ES-I3 (cell line): ENCODE data around the gene STARD7.

ENCODE experiments used
- H3K36me3 ChIP-seq: 2 replicates; pipeline ENCODE4 v1.6.1; 2013; ENCODE audit warnings: mild to moderate bottlenecking, low read length, control low read depth, moderate library complexity; ENCODE audit not compliant: insufficient read depth
- H3K4me1 ChIP-seq: 2 replicates; pipeline ENCODE4 v1.6.1; 2013; ENCODE audit warnings: mild to moderate bottlenecking, control low read depth, low read length; ENCODE audit not compliant: insufficient read depth
- H3K9ac ChIP-seq: 2 replicates; pipeline ENCODE4 v1.6.1; 2013; ENCODE audit warnings: low read depth, mild to moderate bottlenecking, low read length, moderate library complexity
- H3K9me3 ChIP-seq: 2 replicates; pipeline ENCODE4 v1.6.1; 2013; ENCODE audit warnings: mild to moderate bottlenecking, low read length, moderate library complexity; ENCODE audit not compliant: control insufficient read depth, insufficient read depth

STARD7 gene

GRCh38 chr2:96157649-96158553, 50.7 kb downstream of the STARD7 start:
- no peaks in the 10 kb centered on the region for H3K36me3 ChIP-seq
- no peak overlapping the region for H3K9ac ChIP-seq
- no peaks in the 10 kb centered on the region for H3K9me3 ChIP-seq
- no peaks in the 10 kb centered on the region for H3K4me1 ChIP-seq

DNA sequence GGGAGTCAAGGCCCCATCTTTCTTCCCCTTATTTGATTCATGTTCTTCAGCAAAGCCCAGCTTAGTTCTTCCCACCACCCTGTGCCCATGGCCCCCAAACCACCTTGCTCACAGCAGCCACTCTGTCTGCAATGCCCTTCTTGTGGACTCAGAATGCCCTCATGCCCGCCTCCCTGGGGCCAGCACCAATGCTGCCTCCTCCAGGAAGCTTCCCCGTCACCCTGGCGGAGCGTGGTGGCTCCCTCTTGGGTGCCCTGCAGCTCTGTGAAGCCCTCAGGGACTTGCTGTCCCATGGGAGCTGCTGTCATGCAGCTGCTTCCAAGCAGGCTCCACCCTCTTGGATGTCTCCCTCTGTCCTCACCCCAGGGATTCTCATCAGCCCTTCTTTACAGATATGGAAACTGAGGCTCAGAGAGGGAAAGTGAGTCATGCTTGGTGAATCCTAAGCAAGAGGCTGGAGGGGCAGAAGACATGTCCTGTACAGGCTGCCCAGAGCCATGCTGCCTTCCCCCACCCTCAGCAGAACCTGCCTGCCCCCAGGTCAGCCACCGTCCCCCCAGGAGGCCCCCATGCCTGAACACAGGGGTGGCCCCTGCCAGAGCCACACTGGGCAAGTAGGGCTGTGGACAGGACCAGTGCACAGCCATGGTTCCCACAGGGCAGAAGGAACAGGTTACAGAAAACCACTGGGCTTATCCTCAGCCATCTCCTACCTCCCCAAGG, 51.5 kb downstream of the STARD7 start:
- no peaks in the 10 kb centered on the region for H3K36me3 ChIP-seq
- no peak overlapping the region for H3K9ac ChIP-seq
- no peaks in the 10 kb centered on the region for H3K9me3 ChIP-seq
- no peaks in the 10 kb centered on the region; the same call in 1 of the 2 replicates for H3K4me1 ChIP-seq

DNA sequence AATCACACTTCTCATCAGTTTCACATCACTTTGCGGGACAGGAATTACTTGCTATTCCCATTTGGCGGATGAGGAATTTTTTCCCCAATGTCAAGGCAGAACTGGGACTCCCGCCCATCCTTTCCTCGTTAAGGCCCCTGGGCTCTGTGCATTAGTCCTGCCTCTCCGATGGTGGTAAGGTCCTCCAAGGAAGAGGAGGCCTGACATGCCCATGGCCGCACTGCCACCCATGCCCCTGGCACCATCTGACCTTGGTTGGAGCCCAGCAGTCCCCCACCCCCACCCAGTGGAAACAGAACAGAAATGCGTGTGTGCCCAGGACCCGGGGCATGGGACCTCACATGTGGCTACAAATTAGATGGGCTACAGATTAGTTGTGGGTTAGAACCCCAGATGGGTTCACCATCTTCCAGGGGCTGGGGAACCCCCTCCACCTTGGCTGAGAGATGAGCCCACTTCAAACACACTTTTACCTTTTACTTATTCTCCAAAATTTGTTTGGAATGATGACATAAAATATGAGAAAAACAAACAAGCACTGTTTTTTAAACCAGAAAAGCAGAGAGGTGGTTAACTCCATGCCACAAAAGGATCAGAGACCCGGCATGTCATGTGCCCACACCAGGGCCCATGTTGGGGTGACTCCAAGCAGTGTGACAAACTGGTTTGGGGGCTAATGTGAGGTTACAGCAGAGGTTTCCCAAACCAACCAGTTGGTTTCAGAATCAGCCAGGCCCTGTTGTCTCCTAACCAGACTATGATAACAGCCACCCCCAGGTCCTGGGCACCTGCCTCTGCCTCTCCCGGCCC, 52.4 kb downstream of the STARD7 start:
- Histone ChIP-seq H3K36me3 (no peaks in the 10 kb centered on the region), H3K4me1 (no peaks in the 10 kb centered on the region; the same call in 1 of the 2 replicates), H3K9ac (no peak overlapping the region), H3K9me3 (no peaks in the 10 kb centered on the region)

GRCh38 chr2:96154506-96155380, 53.9 kb downstream of the STARD7 start:
- H3K9me3 ChIP-seq, result no peaks in the 10 kb centered on the region
- no peaks in the 10 kb centered on the region; the same call in 1 of the 2 replicates for H3K4me1 ChIP-seq
- no peaks in the 10 kb centered on the region for H3K36me3 ChIP-seq
- H3K9ac ChIP-seq, result no peak overlapping the region

GRCh38 chr2:96153991-96154431, 54.6 kb downstream of the STARD7 start:
- H3K9ac ChIP-seq, result no peak overlapping the region
- no peaks in the 10 kb centered on the region for H3K9me3 ChIP-seq
- H3K4me1 ChIP-seq, result no peaks in the 10 kb centered on the region; the same call in 1 of the 2 replicates
- no peaks in the 10 kb centered on the region for H3K36me3 ChIP-seq

- Histone ChIP-seq H3K36me3 (no peaks in the 10 kb centered on the region), H3K9me3 (no peaks in the 10 kb centered on the region), H3K4me1 (no peaks in the 10 kb centered on the region; the same call in 1 of the 2 replicates), H3K9ac (no peak overlapping the region)
Measured at GRCh38 chr2:96153291-96153713, 55.3 kb downstream of the STARD7 start.

DNA sequence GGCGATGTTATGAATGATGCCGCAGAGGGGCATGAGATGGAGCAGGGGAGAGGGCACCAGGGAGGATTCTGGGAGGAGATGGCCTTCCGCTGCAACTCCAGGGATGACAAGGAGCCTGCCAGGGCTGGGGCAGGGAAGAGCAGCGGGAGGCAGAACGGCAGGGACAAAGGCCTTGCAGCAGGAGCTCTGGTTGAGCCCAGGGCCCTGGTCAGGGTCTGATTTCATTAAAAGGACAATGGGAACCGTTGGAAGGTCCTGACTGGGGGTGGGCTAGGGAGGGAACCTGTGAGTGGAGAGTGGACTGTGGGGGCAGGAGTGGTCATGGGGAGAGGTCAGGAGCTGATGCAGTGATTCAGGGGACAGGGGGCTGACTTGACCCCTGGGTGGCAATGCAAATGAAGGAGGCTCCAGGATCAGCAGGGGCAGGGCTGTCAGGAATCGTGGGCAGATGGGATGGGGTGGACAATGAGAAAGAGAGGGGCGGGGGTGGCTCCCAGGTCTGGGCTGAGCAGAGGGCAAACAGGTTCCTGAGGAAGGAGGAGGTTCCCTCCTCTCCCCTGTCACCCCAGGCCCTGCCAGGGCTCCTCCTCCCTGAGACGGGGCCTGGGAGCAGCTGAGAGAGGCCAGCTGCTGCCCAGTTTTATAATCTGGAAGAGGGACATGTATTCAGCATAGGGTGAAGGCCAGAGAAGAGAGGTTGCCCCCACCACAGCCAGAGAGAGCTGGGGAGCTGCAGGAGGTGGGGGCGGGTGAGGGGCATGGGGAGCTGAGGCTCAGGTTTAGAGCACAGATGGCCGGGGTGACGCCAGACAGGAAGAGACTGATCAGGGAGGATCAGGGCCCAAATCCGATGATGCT, 56.1 kb downstream of the STARD7 start:
- H3K4me1 ChIP-seq, result peaks cover 7% of the 10 kb centered on the region; the same call in 1 of the 2 replicates
- no peaks in the 10 kb centered on the region for H3K36me3 ChIP-seq
- no peaks in the 10 kb centered on the region for H3K9me3 ChIP-seq
- H3K9ac ChIP-seq, result no peak overlapping the region

GRCh38 chr2:96151595-96152303, 56.9 kb downstream of the STARD7 start:
- Histone ChIP-seq H3K4me1 (peaks cover 10% of the 10 kb centered on the region; the same call in 1 of the 2 replicates), H3K9ac (no peak overlapping the region), H3K36me3 (no peaks in the 10 kb centered on the region), H3K9me3 (no peaks in the 10 kb centered on the region)

DNA sequence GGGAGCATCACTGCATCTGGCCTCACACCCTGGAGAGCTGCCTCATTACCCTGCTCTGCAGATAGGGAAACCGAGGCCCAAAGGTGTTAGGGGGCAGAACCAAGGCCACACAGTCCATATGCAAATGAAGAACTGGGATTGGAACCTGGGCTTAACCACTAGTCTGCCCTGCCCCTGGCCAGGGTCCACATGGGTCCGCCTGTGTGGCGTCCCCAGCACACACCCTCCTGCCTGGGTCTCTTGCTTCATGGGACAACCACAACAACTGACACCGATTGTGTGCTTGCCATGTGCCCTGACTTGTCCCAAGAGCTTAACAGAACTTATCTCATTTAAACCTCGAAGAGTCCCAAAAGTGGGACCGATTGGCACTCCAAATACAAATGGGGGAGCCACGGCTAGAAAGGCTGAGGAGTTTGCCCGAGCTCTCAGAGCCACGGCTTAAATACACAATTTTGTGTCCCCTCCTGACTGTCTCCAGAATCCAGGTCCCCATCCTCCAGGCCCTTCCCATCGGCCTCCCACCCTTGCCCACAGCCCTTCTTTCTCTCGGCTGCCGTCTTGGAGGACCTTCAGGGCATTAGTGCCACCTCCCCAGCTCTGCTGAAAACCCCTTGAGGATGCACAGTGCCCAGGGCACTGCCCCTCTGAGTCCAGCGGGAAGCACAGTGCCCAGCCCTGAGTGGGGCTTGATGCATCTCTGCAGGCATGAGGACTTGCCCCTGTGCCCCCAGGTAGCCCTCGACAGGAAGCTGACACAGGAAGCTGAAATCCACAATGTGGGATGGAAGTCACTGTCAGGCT, 57.6 kb downstream of the STARD7 start:
- Histone ChIP-seq H3K9me3 (no peaks in the 10 kb centered on the region), H3K4me1 (peaks cover 18% of the 10 kb centered on the region; the same call in 1 of the 2 replicates), H3K9ac (no peak overlapping the region), H3K36me3 (no peaks in the 10 kb centered on the region)

- no peaks in the 10 kb centered on the region for H3K9me3 ChIP-seq
- H3K4me1 ChIP-seq, result peaks cover 22% of the 10 kb centered on the region; the same call in 1 of the 2 replicates
- H3K36me3 ChIP-seq, result no peaks in the 10 kb centered on the region
- no peak overlapping the region for H3K9ac ChIP-seq
Measured at GRCh38 chr2:96150007-96150640, 58.5 kb downstream of the STARD7 start.

- Histone ChIP-seq H3K9ac (no peak overlapping the region), H3K9me3 (no peaks in the 10 kb centered on the region), H3K4me1 (peaks cover 22% of the 10 kb centered on the region; the same call in 1 of the 2 replicates), H3K36me3 (no peaks in the 10 kb centered on the region)
Measured at GRCh38 chr2:96148410-96149217, 60.0 kb downstream of the STARD7 start.
